Measurements from ENCODE around the gene SETD1B. TPM values are rescaled to one million over a fixed set of nuclear protein-coding genes. Genes with fewer than 3 reads are reported as not detected.
A peak's percentile ranks its signal among the peaks of the same experiment; 100 is the strongest.

The SETD1B gene
- total and polyA plus RNA-seq, 2 experiments from 2014 or later: 2.5 to 3.8 TPM

DNA sequence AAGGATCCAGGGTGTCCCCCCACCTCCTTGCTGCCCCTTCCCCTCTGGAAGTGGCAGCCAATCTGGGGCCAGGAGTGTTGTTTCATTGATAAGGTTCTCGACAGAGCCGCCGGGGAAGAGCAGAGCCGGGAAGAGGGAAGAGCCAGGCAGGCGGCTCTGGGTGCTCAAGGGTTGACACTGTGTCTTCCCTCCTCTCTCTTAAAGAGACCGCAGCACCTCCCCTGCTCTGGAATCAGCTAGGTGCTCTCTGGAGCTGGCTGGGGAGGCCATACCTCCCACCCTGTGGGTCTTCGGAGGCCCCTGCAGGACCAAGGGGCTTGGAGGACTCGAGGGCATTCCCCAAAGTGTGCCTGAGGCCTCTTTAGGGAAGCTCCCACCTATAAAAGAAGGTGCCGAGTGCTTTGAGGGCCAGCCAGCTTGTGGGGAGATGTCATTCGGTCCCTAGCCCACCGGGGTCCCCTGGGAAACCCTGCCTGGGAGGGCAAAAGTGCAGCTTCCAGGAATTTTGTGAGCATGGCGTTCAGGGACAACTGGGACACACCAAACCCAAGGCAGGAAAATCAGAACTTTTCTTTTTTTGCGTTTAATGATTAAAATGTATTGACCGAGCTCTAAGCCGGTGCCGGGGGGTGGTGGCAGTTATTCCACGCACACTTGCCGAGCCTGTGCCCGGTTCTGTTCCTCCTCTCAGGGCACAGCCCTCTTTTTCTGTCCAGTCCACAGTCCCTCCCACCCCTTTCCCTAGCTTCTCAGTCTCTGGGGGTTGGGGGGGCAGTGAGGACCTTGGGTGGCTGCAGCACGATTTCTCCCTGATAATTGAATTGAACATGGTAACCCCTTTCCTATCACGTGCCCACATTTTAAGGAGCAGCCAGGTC, 3.0 kb downstream of the SETD1B start:
- Histone ChIP-seq H3K9me2 (replicated peaks; ENCODE audit: insufficient read depth) (no peaks in the 10 kb centered on the region), H3K4me3 (peak overlapping the region; percentile 76), H4K20me1 (ENCODE audit: insufficient read depth, poor library complexity, severe bottlenecking) (peaks cover 24% of the 10 kb centered on the region), H3K79me2 (peaks cover 83% of the 10 kb centered on the region), H2AFZ (no peak overlapping the region), H3K4me2 (peak overlapping the region; percentile 97), H3K36me3 (replicated peaks; ENCODE audit: insufficient read depth, low read depth) (no peaks in the 10 kb centered on the region), H3K27me3 (no peaks in the 10 kb centered on the region), H3K27ac (peak overlapping the region; percentile 37), H3K4me1 (ENCODE audit: insufficient read depth) (peaks cover 31% of the 10 kb centered on the region), H3K9me3 (ENCODE audit: low read depth) (no peaks in the 10 kb centered on the region)
- no peak for TF ChIP-seq EZH2 (IDR thresholded peaks at IDR 0.05; ENCODE audit: borderline replicate concordance)
- no peak for TF ChIP-seq EZH2phosphoT487 (IDR thresholded peaks at IDR 0.05; ENCODE audit: low read depth, severe bottlenecking, unreplicated experiment)
- TF ChIP-seq, protein P1, sequence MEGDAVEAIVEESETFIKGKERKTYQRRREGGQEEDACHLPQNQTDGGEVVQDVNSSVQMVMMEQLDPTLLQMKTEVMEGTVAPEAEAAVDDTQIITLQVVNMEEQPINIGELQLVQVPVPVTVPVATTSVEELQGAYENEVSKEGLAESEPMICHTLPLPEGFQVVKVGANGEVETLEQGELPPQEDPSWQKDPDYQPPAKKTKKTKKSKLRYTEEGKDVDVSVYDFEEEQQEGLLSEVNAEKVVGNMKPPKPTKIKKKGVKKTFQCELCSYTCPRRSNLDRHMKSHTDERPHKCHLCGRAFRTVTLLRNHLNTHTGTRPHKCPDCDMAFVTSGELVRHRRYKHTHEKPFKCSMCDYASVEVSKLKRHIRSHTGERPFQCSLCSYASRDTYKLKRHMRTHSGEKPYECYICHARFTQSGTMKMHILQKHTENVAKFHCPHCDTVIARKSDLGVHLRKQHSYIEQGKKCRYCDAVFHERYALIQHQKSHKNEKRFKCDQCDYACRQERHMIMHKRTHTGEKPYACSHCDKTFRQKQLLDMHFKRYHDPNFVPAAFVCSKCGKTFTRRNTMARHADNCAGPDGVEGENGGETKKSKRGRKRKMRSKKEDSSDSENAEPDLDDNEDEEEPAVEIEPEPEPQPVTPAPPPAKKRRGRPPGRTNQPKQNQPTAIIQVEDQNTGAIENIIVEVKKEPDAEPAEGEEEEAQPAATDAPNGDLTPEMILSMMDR (IDR thresholded peaks at IDR 0.05; ENCODE audit: poor library complexity): no peak
- 39% methylated on average over 20 of the region's 21 CpGs for WGBS (ENCODE audit: low lambda C conversion rate, missing lambda C conversion rate)
- DNase-seq (ENCODE audit: low spot score): peak; percentile 58

DNA sequence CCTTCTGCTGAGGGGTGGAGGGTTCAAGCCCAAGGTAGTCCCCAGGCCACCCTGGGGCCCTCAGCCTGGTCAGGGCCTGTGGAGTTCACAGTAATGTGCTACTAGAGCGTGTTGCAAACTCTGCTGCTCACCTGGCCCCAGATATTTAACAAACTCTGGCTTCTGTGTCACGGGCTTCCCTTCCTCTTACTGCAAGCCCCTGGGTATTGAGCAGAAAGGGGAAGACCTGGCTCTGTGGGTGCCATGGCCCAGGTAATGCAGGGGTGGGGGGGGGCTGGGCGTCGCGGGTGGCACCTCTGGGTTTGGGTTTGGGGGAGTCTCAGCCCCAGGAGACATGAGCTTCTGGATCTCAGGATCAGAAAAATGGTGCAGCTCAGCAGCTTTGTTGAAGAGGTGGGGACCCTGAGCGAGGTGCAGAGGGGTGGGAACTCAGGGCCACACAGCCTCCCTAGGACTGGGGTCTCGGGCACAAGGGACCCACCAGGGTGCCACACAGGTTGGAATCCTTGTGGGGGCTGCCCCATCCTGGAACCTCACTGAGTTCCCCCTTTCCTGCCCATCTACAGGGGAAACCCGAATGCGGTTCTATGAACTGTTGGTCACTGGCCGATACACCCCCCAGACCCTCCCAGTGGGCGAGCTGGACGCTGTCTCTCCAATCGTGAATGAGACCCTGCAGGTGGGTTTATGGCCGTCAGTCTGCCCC, 4.0 kb downstream of the SETD1B start:
- no peak for DNase-seq (ENCODE audit: low spot score)
- Histone ChIP-seq H3K27ac (no peak overlapping the region), H3K27me3 (no peaks in the 10 kb centered on the region), H3K79me2 (peaks cover 82% of the 10 kb centered on the region), H3K4me2 (peak overlapping the region; percentile 97), H3K36me3 (replicated peaks; ENCODE audit: insufficient read depth, low read depth) (no peaks in the 10 kb centered on the region), H4K20me1 (ENCODE audit: insufficient read depth, poor library complexity, severe bottlenecking) (peaks cover 33% of the 10 kb centered on the region), H3K4me1 (ENCODE audit: insufficient read depth) (peaks cover 35% of the 10 kb centered on the region), H2AFZ (no peak overlapping the region), H3K9me3 (ENCODE audit: low read depth) (no peaks in the 10 kb centered on the region), H3K9me2 (replicated peaks; ENCODE audit: insufficient read depth) (no peaks in the 10 kb centered on the region), H3K4me3 (no peak overlapping the region)
- 95% methylated on average over 12 of the region's 14 CpGs for WGBS (ENCODE audit: low lambda C conversion rate, missing lambda C conversion rate)
- TF ChIP-seq EZH2phosphoT487 (IDR thresholded peaks at IDR 0.05; ENCODE audit: low read depth, severe bottlenecking, unreplicated experiment): no peak
- TF ChIP-seq, protein P1 (IDR thresholded peaks at IDR 0.05; ENCODE audit: poor library complexity): no peak
- no peak for TF ChIP-seq EZH2 (IDR thresholded peaks at IDR 0.05; ENCODE audit: borderline replicate concordance)

DNA sequence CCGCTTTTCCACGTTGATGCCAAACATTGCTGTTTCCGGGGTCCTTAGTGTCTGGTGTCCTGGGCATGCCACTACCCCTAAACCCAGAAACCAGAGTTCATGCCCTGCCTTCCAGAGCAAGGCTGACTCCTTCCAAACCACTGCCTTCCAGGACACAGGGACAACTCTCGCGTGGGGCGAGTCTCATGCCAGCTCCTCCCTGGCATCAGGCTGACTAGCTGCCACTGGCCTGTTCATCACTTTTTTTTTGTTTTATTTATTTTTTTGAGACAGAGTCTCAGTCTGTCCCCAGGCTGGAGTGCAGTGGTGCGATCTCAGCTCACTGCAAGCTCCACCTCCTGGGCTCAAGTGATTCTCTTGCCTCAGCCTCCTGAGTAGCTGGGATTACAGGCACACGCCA, 4.8 kb downstream of the SETD1B start:
- peaks cover 91% of the 10 kb centered on the region for H3K79me2 ChIP-seq

More for the DNA sequence above, 4.8 kb downstream of the SETD1B start:
- TF ChIP-seq EZH2 (IDR thresholded peaks at IDR 0.05; ENCODE audit: borderline replicate concordance) (no peak), EZH2phosphoT487 (IDR thresholded peaks at IDR 0.05; ENCODE audit: low read depth, severe bottlenecking, unreplicated experiment) (no peak)
- TF ChIP-seq, protein P1 (IDR thresholded peaks at IDR 0.05; ENCODE audit: poor library complexity): no peak
- 95% methylated on average over 8 of the region's 8 CpGs for WGBS (ENCODE audit: low lambda C conversion rate, missing lambda C conversion rate)
- H3K27ac ChIP-seq: no peak overlapping the region
- H3K4me1 ChIP-seq (ENCODE audit: insufficient read depth): peaks cover 43% of the 10 kb centered on the region
- H2AFZ ChIP-seq: no peak overlapping the region
- no peaks in the 10 kb centered on the region for H3K9me2 ChIP-seq (replicated peaks; ENCODE audit: insufficient read depth)
- H3K4me2 ChIP-seq: no peak overlapping the region
- DNase-seq (ENCODE audit: low spot score): no peak
- H3K4me3 ChIP-seq: no peak overlapping the region
- H3K36me3 ChIP-seq (replicated peaks; ENCODE audit: insufficient read depth, low read depth): no peaks in the 10 kb centered on the region
- peaks cover 39% of the 10 kb centered on the region for H4K20me1 ChIP-seq (ENCODE audit: insufficient read depth, poor library complexity, severe bottlenecking)
- H3K27me3 ChIP-seq: no peaks in the 10 kb centered on the region
- H3K9me3 ChIP-seq (ENCODE audit: low read depth): no peaks in the 10 kb centered on the region
